Spinal cord (tissue), 10 donors: ENCODE measurements around the gene SMCO3. TPM values are rescaled to one million over a fixed set of nuclear protein-coding genes. Genes with fewer than 3 reads are reported as not detected.

Source experiments
- DNase-seq, 6 donors: peaks; one replicate each; pipeline versions ENCODE4 v3.0.0 to v3.0.0-alpha.2; 2013 to 2015; ENCODE audit warnings: low spot score in 6 of 6, low read depth in 4 of 6
- H3K27ac ChIP-seq: one replicate; pipeline ENCODE4 v1.5.1; 2013; ENCODE audit warnings: low read depth, low read length, control low read depth
- H3K27me3 ChIP-seq: one replicate; pipeline ENCODE4 v1.6.1; 2013; ENCODE audit warnings: low read length; ENCODE audit not compliant: control insufficient read depth, insufficient read depth
- H3K36me3 ChIP-seq: one replicate; pipeline ENCODE4 v1.6.1; 2013; ENCODE audit warnings: low read length; ENCODE audit not compliant: control insufficient read depth, insufficient read depth
- H3K4me1 ChIP-seq: one replicate; pipeline ENCODE4 v1.6.1; 2013; ENCODE audit warnings: low read length; ENCODE audit not compliant: control insufficient read depth, insufficient read depth
- H3K4me3 ChIP-seq: one replicate; pipeline ENCODE4 v1.5.1; 2013; ENCODE audit warnings: low read depth, low read length, control low read depth
- H3K9me3 ChIP-seq: one replicate; pipeline ENCODE4 v1.6.1; 2013; ENCODE audit warnings: low read length; ENCODE audit not compliant: control insufficient read depth, insufficient read depth
- WGBS: methylation state at CpG from one replicate; pipeline ENCODE4 v1.1.5; 2013; ENCODE audit warnings: missing lambda C conversion rate; ENCODE audit not compliant: insufficient coverage; 5-methylcytosine and 5-hydroxymethylcytosine counted together
- polyA plus RNA-seq, 2 donors: library from polyadenylated mRNA; unstranded; fragments of 120-200 nt; gene quantifications; one replicate each; pipeline ENCODE4 v1.2.1, GENCODE V29; 2013; ENCODE audit not compliant: insufficient read length in 2 of 2
- total RNA-seq, 2 donors: library from RNA; depleted of rRNA in 1 of 2; stranded (reverse); fragments of 120-200 nt in 1 of 2; fragments of >200 nt in 1 of 2; gene quantifications; one replicate each; pipeline versions ENCODE4 v1.2.3 to v1.2.4, GENCODE V29; 2013 to 2014
- donor health status: healthy.

The SMCO3 gene
- total and polyA plus RNA-seq, 4 donors, result 0.44 to 7.4 (median 3.1) TPM

- Histone ChIP-seq H3K27ac (peak overlapping the region; percentile 82), H3K36me3 (no peaks in the 10 kb centered on the region), H3K4me3 (peak overlapping the region; percentile 78), H3K9me3 (no peaks in the 10 kb centered on the region), H3K4me1 (no peaks in the 10 kb centered on the region), H3K27me3 (no peaks in the 10 kb centered on the region)
- DNase-seq, result no peak
- 0% methylated on average over 3 of the region's 12 CpGs for WGBS
Measured at GRCh38 chr12:14803830-14804160, 10.2 kb downstream of the SMCO3 start.

GRCh38 chr12:14803011-14803829 lies 10.8 kb downstream of the SMCO3 start, which contains the start of the genes C12orf60 and WBP11:
Gene C12orf60 (plus strand): TSS chr12:14803670. CDS start chr12:14822936, 19,266 bp downstream.
Gene WBP11 (minus strand): TSS chr12:14803478. CDS start chr12:14801383, 2,095 bp downstream.
- H3K36me3 ChIP-seq, result no peaks in the 10 kb centered on the region
- peak; percentile 94 to 100 (median 96) for DNase-seq
- 0% methylated on average over 44 of the region's 50 CpGs for WGBS
- H3K9me3 ChIP-seq, result no peaks in the 10 kb centered on the region
- H3K4me1 ChIP-seq, result no peaks in the 10 kb centered on the region
- peak within 1 kb of the TSS; percentile 90 for H3K27ac ChIP-seq
- H3K4me3 ChIP-seq, result peak within 1 kb of the TSS; percentile 78
- H3K27me3 ChIP-seq, result no peaks in the 10 kb centered on the region

GRCh38 chr12:14802721-14803010 lies 11.3 kb downstream of the SMCO3 start:
- Histone ChIP-seq H3K9me3 (no peaks in the 10 kb centered on the region), H3K27me3 (no peaks in the 10 kb centered on the region), H3K4me3 (peak overlapping the region; percentile 78), H3K27ac (peak overlapping the region; percentile 90), H3K36me3 (no peaks in the 10 kb centered on the region), H3K4me1 (no peaks in the 10 kb centered on the region)
- 0% methylated on average over 5 of the region's 7 CpGs for WGBS
- peak in 1 of 6 donors; percentile 28 for DNase-seq

GRCh38 chr12:14802247-14802646 lies 11.7 kb downstream of the SMCO3 start:
- no CpG with 5 or more reads among the region's 4 CpGs for WGBS
- Histone ChIP-seq H3K27ac (peak overlapping the region; percentile 90), H3K4me1 (no peaks in the 10 kb centered on the region), H3K36me3 (no peaks in the 10 kb centered on the region), H3K4me3 (peak overlapping the region; percentile 78), H3K9me3 (no peaks in the 10 kb centered on the region), H3K27me3 (no peaks in the 10 kb centered on the region)
- no peak for DNase-seq

GRCh38 chr12:14795028-14795448 lies 18.9 kb downstream of the SMCO3 start:
- no peak overlapping the region for H3K27ac ChIP-seq
- H3K27me3 ChIP-seq, result no peaks in the 10 kb centered on the region
- no peak overlapping the region for H3K4me3 ChIP-seq
- no peaks in the 10 kb centered on the region for H3K4me1 ChIP-seq
- no peak for DNase-seq
- H3K36me3 ChIP-seq, result peaks cover 20% of the 10 kb centered on the region
- no peaks in the 10 kb centered on the region for H3K9me3 ChIP-seq
- 100% methylated on average over 1 of the region's 4 CpGs for WGBS

- H3K27me3 ChIP-seq, result no peaks in the 10 kb centered on the region
- H3K9me3 ChIP-seq, result no peaks in the 10 kb centered on the region
- H3K4me3 ChIP-seq, result no peak overlapping the region
- H3K4me1 ChIP-seq, result no peaks in the 10 kb centered on the region
- WGBS, result no CpG with 5 or more reads among the region's 3 CpGs
- no peak for DNase-seq
- peaks cover 19% of the 10 kb centered on the region for H3K36me3 ChIP-seq
- H3K27ac ChIP-seq, result no peak overlapping the region
Measured at GRCh38 chr12:14785568-14785967, 28.4 kb downstream of the SMCO3 start.

GRCh38 chr12:14784471-14784870 lies 29.5 kb downstream of the SMCO3 start:
- Histone ChIP-seq H3K36me3 (peaks cover 16% of the 10 kb centered on the region), H3K27me3 (no peaks in the 10 kb centered on the region), H3K9me3 (no peaks in the 10 kb centered on the region), H3K4me3 (no peak overlapping the region), H3K27ac (no peak overlapping the region), H3K4me1 (no peaks in the 10 kb centered on the region)
- WGBS, result no CpG with 5 or more reads among the region's 2 CpGs
- DNase-seq, result no peak

- no peaks in the 10 kb centered on the region for H3K4me1 ChIP-seq
- peaks cover 4% of the 10 kb centered on the region for H3K36me3 ChIP-seq
- no peak overlapping the region for H3K27ac ChIP-seq
- no peak for DNase-seq
- H3K4me3 ChIP-seq, result no peak overlapping the region
- H3K9me3 ChIP-seq, result no peaks in the 10 kb centered on the region
- H3K27me3 ChIP-seq, result no peaks in the 10 kb centered on the region
Measured at GRCh38 chr12:14782756-14783155, 31.2 kb downstream of the SMCO3 start.

- Histone ChIP-seq H3K4me3 (no peak overlapping the region), H3K27me3 (no peaks in the 10 kb centered on the region), H3K9me3 (no peaks in the 10 kb centered on the region), H3K27ac (no peak overlapping the region), H3K4me1 (no peaks in the 10 kb centered on the region), H3K36me3 (no peaks in the 10 kb centered on the region)
- DNase-seq, result no peak
- WGBS, result no CpG with 5 or more reads among the region's 2 CpGs
Measured at GRCh38 chr12:14781563-14781962, 32.4 kb downstream of the SMCO3 start.

- Histone ChIP-seq H3K27ac (no peak overlapping the region), H3K4me3 (no peak overlapping the region), H3K4me1 (no peaks in the 10 kb centered on the region), H3K9me3 (no peaks in the 10 kb centered on the region), H3K27me3 (no peaks in the 10 kb centered on the region), H3K36me3 (no peaks in the 10 kb centered on the region)
- WGBS, result 43% methylated on average over 1 of the region's 3 CpGs
- DNase-seq, result no peak
Measured at GRCh38 chr12:14780859-14781258, 33.1 kb downstream of the SMCO3 start.
